OCI-LY7 (cell line): Measurements from ENCODE around the gene ARF5. TPM values are rescaled to one million over a fixed set of nuclear protein-coding genes. Genes with fewer than 3 reads are reported as not detected.

Experiments used
- BruUV-seq: library from RNA; stranded (reverse); fragments of 400-500 nt; replicated peaks from 2 replicates; lab custom pipeline; 2021; lab: Mats Ljungman, UMichigan
- CTCF ChIA-PET: fragments of 300-600 bp; sonication (Branson Sonifier 250); formaldehyde crosslinking; loops from one replicate; lab custom pipeline; 2022; ENCODE audit warnings: antibody characterized with exemption; ENCODE audit not compliant: unreplicated experiment; lab: Charles Lee
- POLR2A ChIA-PET: fragments of 300-600 bp; sonication (Branson Sonifier 250); formaldehyde crosslinking; loops from one replicate; lab custom pipeline; 2022; ENCODE audit warnings: antibody characterized with exemption; lab: Charles Lee
- DNase-seq: peaks from one replicate; pipeline ENCODE4 v3.0.0-alpha.2; 2015; ENCODE audit warnings: low spot score
- H2AFZ ChIP-seq: fragments of 200-600 bp; sonication (generic), shearing (Covaris generic); 2 replicates; pipeline ENCODE4 v1.6.1; 2014; ENCODE audit warnings: mild to moderate bottlenecking, antibody characterized with exemption, low read length, moderate library complexity
- H3K27ac ChIP-seq: fragments of 200-600 bp; sonication (generic); 2 replicates; pipeline ENCODE4 v1.5.1; 2014; ENCODE audit warnings: mixed run types, low read depth, mild to moderate bottlenecking, moderate library complexity, low read length, inconsistent platforms; ENCODE audit not compliant: poor library complexity, severe bottlenecking
- H3K36me3 ChIP-seq: fragments of 200-600 bp; sonication (generic); 2 replicates; pipeline ENCODE4 v1.6.1; 2014; ENCODE audit warnings: mild to moderate bottlenecking, antibody characterized with exemption, low read length, moderate library complexity, mixed read lengths; ENCODE audit not compliant: insufficient read depth
- H3K4me1 ChIP-seq: fragments of 200-600 bp; sonication (generic); 2 replicates; pipeline ENCODE4 v1.5.1; 2014; ENCODE audit warnings: mild to moderate bottlenecking, low read length; ENCODE audit not compliant: insufficient read depth, poor library complexity, severe bottlenecking
- H3K4me2 ChIP-seq: fragments of 200-600 bp; sonication (generic); 2 replicates; pipeline ENCODE4 v1.6.1; 2014; ENCODE audit warnings: mild to moderate bottlenecking, low read length
- H3K4me3 ChIP-seq: fragments of 200-600 bp; sonication (generic); 2 replicates; pipeline ENCODE4 v1.5.1; 2014; ENCODE audit warnings: mild to moderate bottlenecking, low read depth, low read length; ENCODE audit not compliant: poor library complexity, severe bottlenecking
- H3K79me2 ChIP-seq: fragments of 200-600 bp; sonication (generic); 2 replicates; pipeline ENCODE4 v1.6.1; 2016; ENCODE audit warnings: low read depth, mild to moderate bottlenecking, low read length, moderate library complexity, mixed read lengths; ENCODE audit not compliant: insufficient read depth
- H3K9me2 ChIP-seq: fragments of 200-600 bp; sonication (generic); 2 replicates; pipeline ENCODE4 v1.6.1; 2016; ENCODE audit warnings: mild to moderate bottlenecking, low read length, mixed read lengths; ENCODE audit not compliant: insufficient read depth
- H3K9me3 ChIP-seq: fragments of 200-600 bp; sonication (generic); 2 replicates; pipeline ENCODE4 v1.6.1; 2014; ENCODE audit warnings: mild to moderate bottlenecking, mixed run types, low read length, mixed read lengths
- H4K20me1 ChIP-seq: fragments of 200-600 bp; sonication (generic); 2 replicates; pipeline ENCODE4 v1.6.1; 2014; ENCODE audit warnings: mild to moderate bottlenecking, antibody characterized with exemption, low read length, moderate library complexity, mixed read lengths; ENCODE audit not compliant: insufficient read depth
- CTCF ChIP-seq: fragments of 200-600 bp; sonication (generic); conservative IDR thresholded peaks from 2 replicates; pipeline ENCODE4 v1.5.1; 2014; ENCODE audit warnings: mild to moderate bottlenecking, antibody characterized with exemption, low read length, moderate library complexity, mixed read lengths
- EZH2phosphoT487 ChIP-seq: fragments of 200-600 bp; sonication (generic); IDR thresholded peaks from 2 replicates; pipeline ENCODE4 v1.6.1; 2018; ENCODE audit warnings: low read depth, borderline replicate concordance, mild to moderate bottlenecking, mixed run types, antibody characterized with exemption, low read length, moderate library complexity, mixed read lengths
- intact Hi-C: fragments of 100-400 bp; cut with micrococcal nuclease; formaldehyde crosslinking; loops from one replicate; pipeline ENCODE4 v1.10.0; 2022; ENCODE audit not compliant: unreplicated experiment
- total RNA-seq, 2 experiments: library from RNA; depleted of rRNA in 1 of 2; stranded (reverse); fragments of >200 nt in 1 of 2; shearing (Covaris generic) in 1 of 2; gene quantifications; 2 replicates each; pipeline ENCODE4 v1.2.3, GENCODE V29; 2014 to 2022

ARF5 gene
- total RNA-seq, 2 experiments from 2014 or later: 151 to 162 TPM

GRCh38 chr7:127632276-127632910 lies 44.2 kb downstream of the ARF5 start:
- no peak overlapping the region for H2AFZ ChIP-seq
- H3K9me3 ChIP-seq: no peaks in the 10 kb centered on the region
- TF ChIP-seq CTCF: no peak
- TF ChIP-seq EZH2phosphoT487: no peak
- no peaks in the 10 kb centered on the region for H3K4me1 ChIP-seq
- no peak overlapping the region for H3K4me3 ChIP-seq
- intact Hi-C loops: no loop called here
- H3K9me2 ChIP-seq: no peaks in the 10 kb centered on the region
- ChIA-PET CTCF (no interaction called here), POLR2A (no interaction called here)
- no peaks in the 10 kb centered on the region for H3K36me3 ChIP-seq
- no peak for DNase-seq
- H3K79me2 ChIP-seq: no peaks in the 10 kb centered on the region
- no TSS peak for BruUV-seq
- H4K20me1 ChIP-seq: no peaks in the 10 kb centered on the region
- H3K4me2 ChIP-seq: no peak overlapping the region
- H3K27ac ChIP-seq: no peak overlapping the region

- Histone ChIP-seq H2AFZ (no peak overlapping the region), H3K4me3 (no peak overlapping the region), H3K4me2 (no peak overlapping the region), H3K9me3 (no peaks in the 10 kb centered on the region), H3K9me2 (no peaks in the 10 kb centered on the region), H4K20me1 (no peaks in the 10 kb centered on the region), H3K36me3 (no peaks in the 10 kb centered on the region), H3K4me1 (no peaks in the 10 kb centered on the region), H3K79me2 (no peaks in the 10 kb centered on the region), H3K27ac (no peak overlapping the region)
- ChIA-PET CTCF (no interaction called here), POLR2A (interaction anchor here (0.6 kb wide), 1 partner anchor 368 kb away, joined by 8 read pairs; no protein-coding TSS in a partner anchor)
- no peak for DNase-seq
- no peak for TF ChIP-seq EZH2phosphoT487
- TF ChIP-seq CTCF: no peak
- BruUV-seq: no TSS peak
- intact Hi-C loops: no loop called here
Observed at GRCh38 chr7:127635659-127636285, 47.6 kb downstream of the ARF5 start.

DNA sequence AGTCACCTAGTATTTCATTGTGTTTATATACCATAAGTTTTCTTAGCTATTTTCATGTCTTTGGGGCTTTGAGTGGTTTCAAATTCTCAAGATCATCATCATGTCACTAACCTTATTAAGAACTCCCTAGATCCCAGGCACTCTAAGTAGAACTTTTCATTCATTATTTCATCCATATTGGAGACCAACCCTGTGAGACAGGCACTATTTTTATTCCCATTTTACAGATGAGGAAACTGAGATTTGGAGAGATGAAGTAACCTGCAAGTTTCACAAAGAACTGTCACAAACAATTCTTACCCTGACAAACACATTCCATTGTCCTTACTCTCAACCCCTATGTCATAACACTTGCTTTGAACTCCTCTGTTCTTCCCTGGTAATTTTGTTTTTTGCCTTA lies 50.0 kb downstream of the ARF5 start:
- H3K36me3 ChIP-seq: no peaks in the 10 kb centered on the region
- intact Hi-C loops: no loop called here
- no peak overlapping the region for H2AFZ ChIP-seq
- H3K4me2 ChIP-seq: no peak overlapping the region
- no peak for DNase-seq
- ChIA-PET CTCF (no interaction called here), POLR2A (interaction anchor here (0.6 kb wide), 1 partner anchor 281 kb away, joined by 3 read pairs; no protein-coding TSS in a partner anchor)
- H3K79me2 ChIP-seq: no peaks in the 10 kb centered on the region
- TF ChIP-seq EZH2phosphoT487 (no peak), CTCF (no peak)
- H3K27ac ChIP-seq: no peak overlapping the region
- H4K20me1 ChIP-seq: no peaks in the 10 kb centered on the region
- no peak overlapping the region for H3K4me3 ChIP-seq
- no peaks in the 10 kb centered on the region for H3K4me1 ChIP-seq
- H3K9me2 ChIP-seq: no peaks in the 10 kb centered on the region
- no TSS peak for BruUV-seq
- H3K9me3 ChIP-seq: no peaks in the 10 kb centered on the region
